GM19043 (cell line): ENCODE measurements around the gene STXBP6.

Source experiments
- ATAC-seq: cut with Tn5 transposase; IDR thresholded peaks from one replicate; pipeline ENCODE4 v1.9.1; 2021; ENCODE audit warnings: low read depth; ENCODE audit not compliant: unreplicated experiment

STXBP6 gene

GRCh38 chr14:25019892-25020291 is 30.1 kb downstream of the STXBP6 start:
- ATAC-seq: no peak

DNA sequence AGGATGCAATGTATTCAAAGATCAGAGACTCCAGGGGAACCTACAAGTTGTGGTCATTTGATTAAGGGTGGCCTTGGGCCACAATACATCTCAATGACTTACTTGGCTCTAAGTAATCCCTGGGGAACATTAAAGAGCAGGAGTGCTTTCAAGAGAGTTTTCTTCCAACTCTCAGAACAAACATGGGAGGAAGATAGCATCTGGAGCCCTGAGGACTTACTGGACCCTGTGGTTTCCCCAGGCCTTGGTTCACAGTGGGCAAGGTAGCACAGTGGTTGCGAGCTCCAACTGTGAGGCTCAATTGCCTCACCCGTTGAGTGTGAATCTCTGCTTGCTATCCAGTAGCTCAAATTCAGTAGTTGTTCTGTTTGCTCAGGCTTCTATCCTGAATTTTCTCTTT is 32.4 kb downstream of the STXBP6 start:
- no peak for ATAC-seq

- no peak for ATAC-seq
Observed at GRCh38 chr14:25015761-25016160, 34.2 kb downstream of the STXBP6 start.

- ATAC-seq: no peak
Observed at GRCh38 chr14:25014440-25014839, 35.5 kb downstream of the STXBP6 start.

GRCh38 chr14:25011095-25011494 is 38.9 kb downstream of the STXBP6 start:
- ATAC-seq: no peak

DNA sequence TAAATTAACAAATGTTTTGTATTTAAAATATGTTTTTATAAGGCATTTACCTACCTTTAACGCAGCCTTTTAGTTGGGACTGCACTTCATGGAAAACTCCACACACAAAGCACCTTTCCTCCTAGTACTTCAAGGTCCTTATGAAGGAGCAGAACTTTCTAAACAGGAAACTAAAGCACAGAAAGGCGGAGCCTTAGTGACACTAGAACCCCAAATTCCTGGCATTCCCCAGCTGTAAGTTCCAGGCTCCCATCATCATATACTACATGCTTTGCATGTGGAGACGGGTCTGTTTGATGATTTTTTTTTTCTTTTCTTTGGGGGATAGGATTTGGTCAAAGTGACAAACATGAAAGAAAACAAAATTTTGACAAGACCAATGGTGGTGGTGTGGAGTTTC is 39.5 kb downstream of the STXBP6 start:
- ATAC-seq: no peak

- ATAC-seq: no peak
Observed at GRCh38 chr14:25009891-25010290, 40.1 kb downstream of the STXBP6 start.

DNA sequence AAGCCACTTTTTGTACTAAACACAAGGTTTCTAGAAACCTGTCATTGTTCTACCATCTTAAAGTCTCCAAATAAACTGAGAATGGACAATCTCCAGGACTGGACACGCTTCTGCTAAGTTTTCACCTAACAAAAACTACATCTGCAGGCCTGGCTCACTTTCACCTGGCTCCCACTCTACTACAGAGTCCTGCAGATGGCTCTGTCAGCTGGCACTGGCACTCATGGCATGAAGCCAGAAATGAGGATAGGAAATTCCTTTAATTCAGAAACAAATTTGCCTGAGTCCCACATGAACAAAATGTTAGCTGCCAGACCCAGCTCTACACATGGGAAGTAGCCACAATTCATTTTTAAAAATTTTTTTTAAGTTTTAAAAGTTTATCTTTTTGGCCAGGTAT is 42.1 kb downstream of the STXBP6 start:
- no peak for ATAC-seq

GRCh38 chr14:25006961-25007795 is 42.8 kb downstream of the STXBP6 start:
- ATAC-seq: no peak

DNA sequence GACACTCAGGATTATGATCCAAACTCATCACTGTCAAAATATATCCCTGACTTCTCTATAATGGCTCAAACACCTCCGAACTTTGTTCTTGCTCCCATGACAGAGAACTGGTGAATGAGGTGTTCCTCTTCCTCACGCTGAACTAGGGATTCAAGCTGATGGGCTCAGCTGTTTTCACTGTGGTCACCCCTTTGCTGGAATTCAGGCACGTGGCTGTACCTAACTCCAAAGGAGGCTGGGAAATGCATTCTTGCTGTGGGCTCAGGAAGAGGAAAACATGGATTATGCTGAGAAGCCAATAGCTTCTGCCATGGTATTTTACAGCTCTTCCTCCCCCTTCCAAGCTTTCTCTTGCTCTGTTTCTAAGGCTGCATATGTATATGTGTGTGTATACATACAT is 43.9 kb downstream of the STXBP6 start:
- ATAC-seq: no peak

DNA sequence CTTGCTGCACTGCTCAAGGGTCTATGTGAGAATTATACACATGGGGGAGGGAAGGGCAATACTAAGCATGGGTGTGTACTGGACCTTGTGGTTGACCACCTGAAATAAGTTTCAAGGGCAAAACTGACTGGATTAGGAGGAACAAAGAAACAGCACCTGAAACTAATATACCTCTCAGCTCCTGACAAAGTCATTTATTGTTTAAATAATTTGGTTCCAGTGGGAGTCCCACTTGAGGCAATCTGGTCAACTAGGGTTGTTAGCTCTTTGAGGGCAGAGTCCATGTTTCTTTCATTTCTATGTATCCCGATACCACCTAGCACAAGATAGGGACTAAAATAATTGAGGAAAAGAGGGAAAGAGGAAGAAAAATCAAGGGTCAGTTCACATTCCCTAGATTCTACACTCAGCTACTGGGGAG is 45.5 kb downstream of the STXBP6 start:
- no peak for ATAC-seq

DNA sequence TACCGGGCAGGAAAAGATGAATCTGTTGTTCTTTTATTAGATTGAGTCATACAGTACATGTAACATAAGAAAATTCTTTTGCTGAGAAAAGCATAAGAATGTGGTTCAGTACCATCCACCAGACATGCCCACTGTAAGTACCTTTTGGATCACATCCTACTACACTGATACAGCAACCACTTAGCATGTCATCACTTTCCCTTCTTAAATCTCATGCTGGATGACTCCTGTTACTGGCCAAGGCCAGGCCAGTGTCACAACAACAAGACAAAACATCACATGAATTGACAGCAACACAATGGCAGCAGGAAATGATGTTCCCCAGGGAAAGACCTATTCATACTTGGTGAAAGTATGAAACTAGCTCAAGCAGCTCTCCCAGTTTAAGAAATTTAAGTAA is 46.4 kb downstream of the STXBP6 start:
- ATAC-seq: no peak

- no peak for ATAC-seq
Observed at GRCh38 chr14:25001601-25002000, 48.3 kb downstream of the STXBP6 start.

GRCh38 chr14:25001156-25001555 is 48.8 kb downstream of the STXBP6 start:
- ATAC-seq: no peak

DNA sequence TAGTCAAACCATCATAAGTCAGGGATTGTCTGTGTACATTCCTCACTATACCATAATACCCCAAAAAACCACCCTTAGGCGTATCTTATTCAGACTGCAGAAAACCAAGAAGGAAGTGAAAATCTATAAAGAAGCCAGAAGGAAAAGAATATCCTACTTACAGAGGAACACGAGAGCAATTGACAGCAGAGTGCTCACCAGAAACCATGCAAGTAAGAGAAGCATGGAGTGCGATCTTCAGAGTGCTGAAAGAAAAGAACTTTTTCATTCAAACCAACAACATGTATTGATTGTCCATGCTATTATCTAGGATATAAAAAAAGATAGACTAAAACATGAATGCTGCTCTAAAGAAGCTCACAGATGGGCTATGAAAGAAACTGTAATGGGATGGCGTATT is 50.8 kb downstream of the STXBP6 start:
- no peak for ATAC-seq

DNA sequence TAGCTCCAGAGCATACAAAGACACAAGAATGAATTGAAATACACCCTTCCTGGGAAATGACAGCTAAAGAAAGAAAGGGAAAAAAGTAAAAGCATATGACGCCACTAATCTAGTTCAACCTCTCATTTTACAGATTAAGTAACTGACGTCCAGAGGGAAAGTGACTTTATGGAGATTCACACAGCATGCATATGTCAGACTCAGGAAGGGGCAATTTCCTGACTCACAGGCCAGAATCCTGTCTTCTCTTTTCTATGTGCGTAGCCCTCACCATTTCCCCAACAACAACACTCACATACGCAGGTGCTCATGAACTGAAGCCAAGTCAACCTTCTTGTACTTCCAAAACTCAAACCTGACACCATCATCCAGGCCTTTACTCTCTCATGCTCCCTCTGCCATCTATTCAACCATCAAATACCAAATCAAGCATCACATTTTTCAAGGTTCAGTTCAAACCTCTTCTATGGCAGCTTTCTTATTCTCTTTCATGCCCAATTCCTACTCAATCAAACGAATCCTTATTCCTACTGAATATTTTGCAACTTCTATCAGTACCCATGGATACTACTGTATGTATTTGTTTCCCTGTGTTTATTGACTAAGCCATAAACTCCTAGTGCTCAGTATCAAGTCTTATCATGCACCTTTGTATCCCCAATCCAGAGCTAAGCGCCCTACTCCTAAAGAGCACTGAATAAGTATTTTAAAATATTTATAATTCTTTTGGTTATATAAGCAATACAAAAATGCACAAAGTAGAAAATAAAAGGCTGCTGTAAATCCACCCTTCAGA is 52.8 kb downstream of the STXBP6 start:
- ATAC-seq: no peak

- no peak for ATAC-seq
Observed at GRCh38 chr14:24995016-24995415, 54.9 kb downstream of the STXBP6 start.

DNA sequence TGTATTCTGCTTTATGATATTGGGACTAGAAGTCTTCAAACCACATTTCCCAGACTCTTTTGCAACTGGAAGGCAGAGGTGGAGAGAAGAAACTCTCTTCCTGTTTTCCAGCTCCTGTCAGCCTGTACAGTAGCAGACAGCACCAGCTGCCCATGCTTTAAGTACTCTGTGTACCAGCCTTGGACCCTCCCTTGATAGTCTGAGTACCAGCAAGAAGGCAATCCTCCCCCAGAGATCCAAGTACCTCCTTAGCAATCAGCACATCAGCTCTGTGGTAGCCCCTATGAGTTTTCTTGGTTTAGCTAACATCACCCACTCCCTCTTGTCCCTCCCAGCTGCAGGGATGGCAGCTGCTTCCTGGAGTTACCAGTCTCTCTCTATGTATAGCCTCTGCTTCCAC is 56.3 kb downstream of the STXBP6 start:
- no peak for ATAC-seq

- no peak for ATAC-seq
Observed at GRCh38 chr14:24992624-24993360, 57.2 kb downstream of the STXBP6 start.

DNA sequence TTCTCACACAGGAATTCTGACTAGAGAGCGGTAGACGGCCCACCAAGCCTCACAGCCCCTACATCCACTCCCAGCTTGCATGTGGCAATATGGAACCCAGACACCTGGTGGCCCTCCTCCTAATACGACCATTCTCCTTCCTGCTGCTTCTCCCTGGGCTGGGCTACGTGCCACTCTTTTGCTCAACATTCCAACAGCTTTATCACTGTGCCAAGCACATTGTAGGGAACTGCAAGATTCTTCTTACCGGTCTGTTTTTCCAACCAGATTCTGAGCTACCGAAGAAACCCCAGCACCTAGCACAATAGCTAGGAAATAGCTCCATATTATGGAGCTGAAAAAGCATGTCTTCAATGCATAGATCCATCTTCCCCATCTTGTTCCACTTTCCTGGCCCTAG is 58.1 kb downstream of the STXBP6 start:
- no peak for ATAC-seq

- no peak for ATAC-seq
Observed at GRCh38 chr14:24991288-24991687, 58.7 kb downstream of the STXBP6 start.
